ENCODE results near the gene TCIRG1. TPM values are rescaled to one million over a fixed set of nuclear protein-coding genes. Genes with fewer than 3 reads are reported as not detected.

TCIRG1 gene
- polyA plus RNA-seq, 1 donor = 24.7 TPM

- DNase-seq (ENCODE audit: low read depth) = no peak
Observed at GRCh38 chr11:68051191-68052136, 12.6 kb downstream of the TCIRG1 start.

GRCh38 chr11:68052137-68052873 lies 13.5 kb downstream of the TCIRG1 start:
- no peak for DNase-seq (ENCODE audit: low read depth)

GRCh38 chr11:68053117-68053516 lies 14.3 kb downstream of the TCIRG1 start:
- DNase-seq (ENCODE audit: low read depth) = no peak

- no peak for DNase-seq (ENCODE audit: low read depth)
Observed at GRCh38 chr11:68053981-68054812, 15.4 kb downstream of the TCIRG1 start.

GRCh38 chr11:68056317-68057285 lies 17.8 kb downstream of the TCIRG1 start:
- no peak for DNase-seq (ENCODE audit: low read depth)

GRCh38 chr11:68057807-68058206 lies 19.0 kb downstream of the TCIRG1 start:
- DNase-seq (ENCODE audit: low read depth) = no peak

GRCh38 chr11:68061508-68061907 lies 22.7 kb downstream of the TCIRG1 start:
- no peak for DNase-seq (ENCODE audit: low read depth)

- DNase-seq (ENCODE audit: low read depth) = no peak
Observed at GRCh38 chr11:68064926-68065325, 26.1 kb downstream of the TCIRG1 start.

- DNase-seq (ENCODE audit: low read depth) = no peak
Observed at GRCh38 chr11:68065841-68066240, 27.0 kb downstream of the TCIRG1 start.

- DNase-seq (ENCODE audit: low read depth) = no peak
Observed at GRCh38 chr11:68066742-68067141, 27.9 kb downstream of the TCIRG1 start.

GRCh38 chr11:68067991-68068390 lies 29.2 kb downstream of the TCIRG1 start:
- DNase-seq (ENCODE audit: low read depth) = no peak

- no peak for DNase-seq (ENCODE audit: low read depth)
Observed at GRCh38 chr11:68071281-68072048, 32.6 kb downstream of the TCIRG1 start.

- no peak for DNase-seq (ENCODE audit: low read depth)
Observed at GRCh38 chr11:68074584-68075352, 35.9 kb downstream of the TCIRG1 start.

GRCh38 chr11:68076371-68077042 lies 37.7 kb downstream of the TCIRG1 start:
- DNase-seq (ENCODE audit: low read depth) = no peak

GRCh38 chr11:68077617-68078582 lies 39.1 kb downstream of the TCIRG1 start:
- DNase-seq (ENCODE audit: low read depth) = no peak

- no peak for DNase-seq (ENCODE audit: low read depth)
Observed at GRCh38 chr11:68080860-68081259, 42.0 kb downstream of the TCIRG1 start.

- DNase-seq (ENCODE audit: low read depth) = no peak
Observed at GRCh38 chr11:68081691-68082090, 42.9 kb downstream of the TCIRG1 start.
